Spleen (tissue), 11 donors: ENCODE measurements around the gene RBM20. TPM values are rescaled to one million over a fixed set of nuclear protein-coding genes. Genes with fewer than 3 reads are reported as not detected.

Experiments used
- DNase-seq: peaks from one replicate; pipeline ENCODE4 v3.0.0-alpha.2; 2020
- H3K27ac ChIP-seq, 8 donors: fragments of 200-600 bp; sonication (generic) in 7 of 8; 1 replicate in 4 of 8; 2 replicates in 4 of 8; pipeline versions ENCODE4 v1.5.0 to v1.8.0; 2016 to 2021; ENCODE audit warnings: inconsistent platforms in 4 of 8, mild to moderate bottlenecking in 4 of 8, moderate library complexity in 1 of 8
- H3K27me3 ChIP-seq, 7 donors: fragments of 200-600 bp; sonication (generic) in 6 of 7; replicated peaks in 1 of 7; 1 replicate in 4 of 7; 2 replicates in 3 of 7; pipeline versions ENCODE4 v1.5.0 to v1.8.0; 2016 to 2021; ENCODE audit warnings: inconsistent platforms in 3 of 7, mild to moderate bottlenecking in 1 of 7
- H3K36me3 ChIP-seq, 6 donors: fragments of 200-600 bp; sonication (generic) in 5 of 6; 1 replicate in 4 of 6; 2 replicates in 2 of 6; pipeline versions ENCODE4 v1.5.0 to v1.8.0; 2016 to 2021; ENCODE audit warnings: inconsistent platforms in 2 of 6
- H3K4me1 ChIP-seq, 6 donors: fragments of 200-600 bp; sonication (generic) in 5 of 6; 1 replicate in 3 of 6; 2 replicates in 3 of 6; pipeline versions ENCODE4 v1.5.0 to v1.8.0; 2016 to 2021; ENCODE audit warnings: inconsistent platforms in 3 of 6
- H3K4me3 ChIP-seq, 8 donors: fragments of 200-600 bp; sonication (generic) in 7 of 8; 1 replicate in 4 of 8; 2 replicates in 4 of 8; pipeline versions ENCODE4 v1.5.0 to v1.8.0; 2016 to 2021; ENCODE audit warnings: inconsistent platforms in 4 of 8, mild to moderate bottlenecking in 4 of 8, moderate library complexity in 2 of 8
- H3K9me3 ChIP-seq, 8 donors: fragments of 200-600 bp; sonication (generic) in 7 of 8; 1 replicate in 4 of 8; 2 replicates in 4 of 8; pipeline versions ENCODE4 v1.5.0 to v1.8.0; 2016 to 2021; ENCODE audit warnings: inconsistent platforms in 4 of 8
- POLR2A ChIP-seq, 3 donors: fragments of 450-650 bp; IDR thresholded peaks; one replicate each; pipeline ENCODE4 v1.5.1; 2017; ENCODE audit warnings: antibody characterized with exemption in 3 of 3, mild to moderate bottlenecking in 1 of 3
- POLR2AphosphoS5 ChIP-seq, 3 donors: sonication (generic); formaldehyde crosslinking; IDR thresholded peaks; one replicate each; pipeline ENCODE4 v1.5.1; 2017; ENCODE audit warnings: antibody characterized with exemption in 3 of 3
- WGBS, 5 donors: extraction: QIAGEN DNeasy Blood & Tissue Kit in 3 of 5; methylation state at CpG; one replicate each; pipeline versions ENCODE4 v1.1.5 to v1.1.7; 2013 to 2018; 5-methylcytosine and 5-hydroxymethylcytosine counted together
- intact Hi-C: fragments of 100-400 bp; cut with DNase I; formaldehyde crosslinking; loops from one replicate; pipeline ENCODE4 v1.15.0; 2023; ENCODE audit warnings: low total_unique reads
- polyA plus RNA-seq, 3 donors: library from polyadenylated mRNA; stranded (reverse); fragments of 200-250 nt; gene quantifications; one replicate each; pipeline ENCODE4 v1.2.1, GENCODE V29; 2013
- total RNA-seq, 7 donors: library from RNA; depleted of rRNA in 3 of 7; stranded (reverse); fragments of >200 nt in 3 of 7; fragmentation: NEBNext Ultra II Directional in 4 of 7; extraction: Animal tissue kit (Norgen Biotek cat#: 25700) in 4 of 7; gene quantifications; one replicate each; pipeline versions ENCODE4 v1.1.0 to v1.2.1, GENCODE V29; 2016 to 2021
- TF ChIP-seq, protein P1 (sequence below), 11 experiments: fragments of 200-600 bp in 7 of 11; fragments of 450-650 bp in 4 of 11; sonication (generic) in 4 of 11; IDR thresholded peaks in 8 of 11; conservative IDR thresholded peaks in 3 of 11; 1 replicate in 7 of 11; 2 replicates in 4 of 11; pipeline versions ENCODE4 v1.4.0 to v1.8.0; 2016 to 2021; ENCODE audit warnings: antibody characterized with exemption in 11 of 11, inconsistent platforms in 4 of 11, mild to moderate bottlenecking in 1 of 11
- donor health status: healthy with polysubstance abuse.
- donor health status: DM: no; HTN: no; CAD: no; lungs with moderate emphysema.
- donor health status: DM: no; HTN: no; CAD: no.
- donor health status: Bipolar disorder and iron deficiency.
- donor health status: healthy.
- donor health status: DM: no; HTN: no; CAD: no.
- donor health status: DM: yes; HTN: yes; CAD: no.

RBM20 gene
- total and polyA plus RNA-seq, 10 donors = 0.04 to 0.72 (median 0.29) TPM; not detected in 1

DNA sequence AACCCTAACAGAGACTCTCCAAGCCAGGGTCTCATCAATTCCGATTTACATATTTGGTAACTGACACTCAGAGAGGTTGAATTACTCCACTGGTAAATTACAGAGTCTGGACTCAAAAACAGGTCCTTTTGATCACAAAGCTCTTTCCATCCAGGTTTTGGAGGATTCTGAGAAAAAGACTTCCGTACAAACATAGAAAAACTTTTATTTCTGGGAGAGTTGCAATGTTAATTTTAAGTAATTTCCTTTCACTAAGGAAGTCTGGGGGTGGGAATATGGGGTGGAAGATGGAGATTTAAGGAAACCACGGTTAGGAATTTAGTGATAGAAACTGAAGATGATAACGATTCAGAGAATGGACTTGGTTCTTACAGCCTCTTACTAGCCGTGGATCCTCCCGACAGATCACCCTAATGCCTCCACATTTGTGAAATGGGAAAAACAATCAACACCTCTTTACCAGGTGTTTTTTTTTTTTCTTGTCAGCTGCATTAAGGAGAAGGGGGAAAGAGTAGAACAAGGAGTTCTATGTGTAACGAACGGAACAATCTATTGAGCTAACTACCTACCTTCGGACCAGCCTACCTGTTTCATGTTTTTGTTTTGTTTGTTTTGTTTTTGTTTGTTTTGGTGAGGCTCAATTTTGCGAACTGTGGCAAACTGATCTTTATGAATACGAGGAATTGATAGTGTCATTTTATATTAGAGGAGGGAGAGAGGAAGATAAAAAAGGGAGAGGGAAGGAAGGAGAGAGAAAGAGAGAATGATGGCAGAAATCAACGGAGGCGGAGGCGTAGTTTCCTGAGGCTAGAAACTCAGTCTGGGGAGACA lies 1.7 kb upstream of the RBM20 start:
- intact Hi-C loops = no loop called here
- peaks cover 10 to 34% (median 22%) of the 10 kb centered on the region in 6 donors for H3K4me1 ChIP-seq
- no peaks in the 10 kb centered on the region for H3K9me3 ChIP-seq
- whole genome bisulfite sequencing, 5 donors = 26 to 38% (median 28%) methylated on average over 14 of the region's 14 CpGs
- peak overlapping the region in 2 of 8 donors; percentile 55 to 77 for H3K4me3 ChIP-seq
- TF ChIP-seq POLR2AphosphoS5 (IDR thresholded peaks at IDR 0.05) (no peak), POLR2A (IDR thresholded peaks at IDR 0.05) (no peak)
- TF ChIP-seq, protein P1, sequence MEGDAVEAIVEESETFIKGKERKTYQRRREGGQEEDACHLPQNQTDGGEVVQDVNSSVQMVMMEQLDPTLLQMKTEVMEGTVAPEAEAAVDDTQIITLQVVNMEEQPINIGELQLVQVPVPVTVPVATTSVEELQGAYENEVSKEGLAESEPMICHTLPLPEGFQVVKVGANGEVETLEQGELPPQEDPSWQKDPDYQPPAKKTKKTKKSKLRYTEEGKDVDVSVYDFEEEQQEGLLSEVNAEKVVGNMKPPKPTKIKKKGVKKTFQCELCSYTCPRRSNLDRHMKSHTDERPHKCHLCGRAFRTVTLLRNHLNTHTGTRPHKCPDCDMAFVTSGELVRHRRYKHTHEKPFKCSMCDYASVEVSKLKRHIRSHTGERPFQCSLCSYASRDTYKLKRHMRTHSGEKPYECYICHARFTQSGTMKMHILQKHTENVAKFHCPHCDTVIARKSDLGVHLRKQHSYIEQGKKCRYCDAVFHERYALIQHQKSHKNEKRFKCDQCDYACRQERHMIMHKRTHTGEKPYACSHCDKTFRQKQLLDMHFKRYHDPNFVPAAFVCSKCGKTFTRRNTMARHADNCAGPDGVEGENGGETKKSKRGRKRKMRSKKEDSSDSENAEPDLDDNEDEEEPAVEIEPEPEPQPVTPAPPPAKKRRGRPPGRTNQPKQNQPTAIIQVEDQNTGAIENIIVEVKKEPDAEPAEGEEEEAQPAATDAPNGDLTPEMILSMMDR (IDR thresholded peaks at IDR 0.05 in 8 of 11, conservative IDR thresholded peaks at IDR 0.05 in 3 of 11) = no peak
- H3K27ac ChIP-seq = no peak overlapping the region
- no peak for DNase-seq
- peaks cover 8 to 96% (median 62%) of the 10 kb centered on the region in 7 donors for H3K27me3 ChIP-seq
- H3K36me3 ChIP-seq = no peaks in the 10 kb centered on the region

DNA sequence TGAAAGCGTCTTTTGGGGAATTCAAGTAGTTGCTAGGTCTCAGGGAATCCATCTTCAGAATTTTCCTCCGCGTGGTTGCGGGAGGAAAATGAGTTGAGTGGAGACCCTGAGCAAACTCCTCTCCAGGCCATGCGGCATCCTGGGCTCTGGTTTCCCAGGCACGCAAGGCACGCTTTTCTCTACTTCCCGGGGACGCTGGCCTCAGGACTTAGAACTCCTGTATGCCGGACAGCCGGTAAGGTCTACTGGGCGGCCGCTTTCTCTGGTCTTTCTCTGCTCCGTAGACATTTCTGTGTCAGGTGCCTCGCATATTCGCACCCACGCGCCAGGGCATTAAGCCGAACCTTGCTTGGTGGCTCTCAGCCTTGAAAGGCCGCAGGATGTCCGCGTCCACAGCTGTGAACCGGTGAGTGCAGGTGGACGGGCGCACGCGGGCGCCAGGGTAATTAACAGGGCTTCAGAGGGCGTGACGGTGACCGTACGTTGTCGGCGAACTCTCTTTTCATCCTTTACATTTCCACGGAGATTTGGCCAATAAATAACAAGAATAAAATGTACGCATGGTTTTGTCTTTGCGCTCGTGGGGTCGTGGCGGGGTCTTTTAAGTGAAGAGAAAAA lies 992 bp upstream of the RBM20 start:
- Histone ChIP-seq H3K4me3 (peak overlapping the region; percentile 36 to 77 (median 54)), H3K27ac (no peak overlapping the region), H3K36me3 (no peaks in the 10 kb centered on the region), H3K27me3 (peaks cover 8 to 96% (median 69%) of the 10 kb centered on the region in 7 donors), H3K9me3 (no peaks in the 10 kb centered on the region), H3K4me1 (peaks cover 10 to 34% (median 22%) of the 10 kb centered on the region in 6 donors)
- DNase-seq = no peak
- intact Hi-C loops = no loop called here
- TF ChIP-seq POLR2A (IDR thresholded peaks at IDR 0.05) (no peak), POLR2AphosphoS5 (IDR thresholded peaks at IDR 0.05) (peak in 1 of 3 donors; percentile 3)
- TF ChIP-seq, protein P1 (IDR thresholded peaks at IDR 0.05 in 8 of 11, conservative IDR thresholded peaks at IDR 0.05 in 3 of 11) = no peak
- 4 to 7% (median 6%) methylated on average over 27 to 40 of the region's 40 CpGs for WGBS, 5 donors

DNA sequence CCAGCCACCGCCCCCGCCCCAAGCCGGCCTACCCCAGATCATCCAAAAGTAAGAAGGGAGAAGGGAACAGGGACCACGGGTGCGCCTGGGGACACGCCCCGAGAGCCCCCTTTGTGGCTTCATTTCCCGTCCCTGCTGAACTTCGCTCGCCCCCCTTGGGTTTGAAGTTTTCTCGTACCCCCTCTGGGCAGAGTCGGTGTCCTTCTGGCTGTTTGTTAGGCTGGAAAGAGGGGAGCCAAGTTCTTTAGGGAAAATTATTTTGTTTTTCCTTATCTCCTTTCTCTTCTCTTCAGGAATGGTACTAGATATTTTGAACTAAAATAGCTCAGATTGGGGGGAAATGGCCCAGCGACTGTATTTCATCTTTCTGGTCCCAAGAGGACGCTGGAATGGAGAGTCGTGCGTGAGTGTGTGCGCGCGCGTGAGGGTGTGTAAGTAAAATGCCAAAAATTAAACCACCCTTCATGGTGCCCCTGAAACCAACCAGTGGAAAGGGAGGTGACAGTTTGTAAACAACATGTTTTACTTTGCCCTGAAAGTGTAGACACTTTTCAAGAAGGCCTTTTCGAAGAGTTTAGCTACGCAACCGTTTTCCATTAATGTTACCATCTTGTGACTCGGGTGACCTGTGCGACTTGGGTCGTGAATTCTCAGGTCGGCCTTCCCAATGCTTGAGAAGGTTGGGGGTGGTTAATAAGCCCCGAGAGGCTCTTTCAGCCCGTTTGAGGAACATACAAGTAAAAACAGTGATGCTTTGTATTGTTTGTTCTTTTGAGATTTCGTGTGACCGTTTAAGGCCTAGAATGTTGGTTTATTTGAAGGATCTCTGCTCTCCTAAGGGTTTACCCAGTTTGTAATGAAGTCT lies 694 bp downstream of the RBM20 start:
- Histone ChIP-seq H3K4me3 (peak overlapping the region in 7 of 8 donors; percentile 47 to 77 (median 55)), H3K36me3 (no peaks in the 10 kb centered on the region), H3K9me3 (no peaks in the 10 kb centered on the region), H3K27me3 (peaks cover 8 to 100% (median 76%) of the 10 kb centered on the region in 7 donors), H3K27ac (no peak overlapping the region), H3K4me1 (peaks cover 10 to 34% (median 22%) of the 10 kb centered on the region in 6 donors)
- 24 to 45% (median 32%) methylated on average over 28 to 31 of the region's 31 CpGs for WGBS, 5 donors
- intact Hi-C loops = no loop called here
- no peak for TF ChIP-seq POLR2AphosphoS5 (IDR thresholded peaks at IDR 0.05)
- TF ChIP-seq POLR2A (IDR thresholded peaks at IDR 0.05) = no peak
- TF ChIP-seq, protein P1 (IDR thresholded peaks at IDR 0.05 in 8 of 11, conservative IDR thresholded peaks at IDR 0.05 in 3 of 11) = no peak
- no peak for DNase-seq
